PC-3 (cell line): ENCODE results near the gene EGFL8. TPM values are rescaled to one million over a fixed set of nuclear protein-coding genes. Genes with fewer than 3 reads are reported as not detected.

Experiments used
- ATAC-seq: fragments of 200-7000 bp; cut with Tn5 transposase; 2 replicates; pipeline ENCODE4 v1.9.1; 2020; ENCODE audit warnings: mild to moderate bottlenecking, moderate library complexity
- BruUV-seq: library from RNA; stranded (reverse); fragments of 400-500 nt; replicated peaks from 2 replicates; lab custom pipeline; 2021; lab: Mats Ljungman, UMichigan
- CTCF ChIA-PET: fragments of 300-600 bp; sonication (Branson Sonifier 250); formaldehyde crosslinking; loops from one replicate; lab custom pipeline; 2022; ENCODE audit warnings: antibody characterized with exemption; lab: Charles Lee
- POLR2A ChIA-PET: fragments of 300-600 bp; sonication (Branson Sonifier 250); formaldehyde crosslinking; loops from one replicate; lab custom pipeline; 2022; ENCODE audit warnings: antibody characterized with exemption; ENCODE audit not compliant: unreplicated experiment; lab: Charles Lee
- DNase-seq: peaks from one replicate; pipeline ENCODE4 v3.0.0-alpha.2; 2015
- H2AFZ ChIP-seq: fragments of 300-600 bp; sonication (generic); 2 replicates; pipeline ENCODE4 v1.6.0; 2016; ENCODE audit warnings: antibody characterized with exemption, low read length
- H3F3A ChIP-seq: fragments of 300-600 bp; sonication (generic); one replicate; pipeline ENCODE4 v1.6.0; 2017; ENCODE audit warnings: antibody characterized with exemption, low read length, control low read depth, mild to moderate bottlenecking; ENCODE audit not compliant: unreplicated experiment
- H3K27ac ChIP-seq: fragments of 300-600 bp; sonication (generic); 2 replicates; pipeline ENCODE4 v1.5.1; 2016; ENCODE audit warnings: mild to moderate bottlenecking, low read length
- H3K27me3 ChIP-seq: fragments of 300-600 bp; sonication (generic); 2 replicates; pipeline ENCODE4 v1.6.1; 2016; ENCODE audit warnings: low read length, mixed read lengths
- H3K36me3 ChIP-seq: fragments of 300-600 bp; sonication (generic); 2 replicates; pipeline ENCODE4 v1.6.1; 2016; ENCODE audit warnings: low read depth, mixed run types, low read length, mixed read lengths
- H3K4me1 ChIP-seq: fragments of 300-600 bp; sonication (generic); 2 replicates; pipeline ENCODE4 v1.5.1; 2016; ENCODE audit warnings: low read length; ENCODE audit not compliant: insufficient read depth
- H3K4me2 ChIP-seq: fragments of 300-600 bp; sonication (generic); 2 replicates; pipeline ENCODE4 v1.6.0; 2016; ENCODE audit warnings: low read length
- H3K4me3 ChIP-seq: fragments of 300-600 bp; sonication (generic); 2 replicates; pipeline ENCODE4 v1.5.1; 2016; ENCODE audit warnings: mild to moderate bottlenecking, low read length, mixed read lengths
- H3K79me2 ChIP-seq: fragments of 300-600 bp; sonication (generic); 2 replicates; pipeline ENCODE4 v1.6.1; 2017; ENCODE audit warnings: low read length, mixed read lengths
- H3K9ac ChIP-seq: fragments of 300-600 bp; sonication (generic); 2 replicates; pipeline ENCODE4 v1.6.0; 2016; ENCODE audit warnings: mild to moderate bottlenecking, low read length
- H3K9me2 ChIP-seq: fragments of 300-600 bp; sonication (generic); replicated peaks from 2 replicates; pipeline ENCODE4 v1.6.1; 2016; ENCODE audit warnings: mixed run types, low read length, mixed read lengths
- H3K9me3 ChIP-seq: fragments of 300-600 bp; sonication (generic); 2 replicates; pipeline ENCODE4 v1.6.1; 2016; ENCODE audit warnings: low read length, mixed read lengths
- H4K20me1 ChIP-seq: fragments of 300-600 bp; sonication (generic); 2 replicates; pipeline ENCODE4 v1.6.1; 2016; ENCODE audit warnings: low read length, mixed read lengths
- EZH2 ChIP-seq: fragments of 300-600 bp; sonication (generic); IDR thresholded peaks from one replicate; pipeline ENCODE4 v1.6.1; 2017; ENCODE audit warnings: antibody characterized with exemption, mild to moderate bottlenecking, low read length; ENCODE audit not compliant: unreplicated experiment
- EZH2phosphoT487 ChIP-seq: fragments of 300-600 bp; sonication (generic); IDR thresholded peaks from 2 replicates; pipeline ENCODE4 v1.6.1; 2018; ENCODE audit warnings: mild to moderate bottlenecking, antibody characterized with exemption, low read length, borderline replicate concordance
- intact Hi-C: fragments of 100-400 bp; cut with micrococcal nuclease; formaldehyde crosslinking; loops from 2 replicates; pipeline ENCODE4 v1.9.0; 2023
- total RNA-seq: library from RNA; depleted of rRNA; stranded (reverse); fragments of >200 nt; gene quantifications from 2 replicates; pipeline ENCODE4 v1.2.3, GENCODE V29; 2014
- TF ChIP-seq, protein P1 (sequence below): fragments of 300-600 bp; sonication (generic); conservative IDR thresholded peaks from 2 replicates; pipeline ENCODE4 v1.5.1; 2017; ENCODE audit warnings: antibody characterized with exemption, low read depth, mild to moderate bottlenecking, low read length

EGFL8 gene
- total RNA-seq, 1 experiment from 2014 or later = 7.9 TPM

GRCh38 chr6:32133786-32134185, 30.6 kb upstream of the EGFL8 start:
- H3K4me2 ChIP-seq = no peak overlapping the region

GRCh38 chr6:32137454-32137853, 26.9 kb upstream of the EGFL8 start:
- H3K4me3 ChIP-seq = no peak overlapping the region
- POLR2A ChIA-PET = no interaction called here
- H3K4me1 ChIP-seq = no peaks in the 10 kb centered on the region
- DNase-seq = no peak
- no peaks in the 10 kb centered on the region for H3K79me2 ChIP-seq
- H3K4me2 ChIP-seq = no peak overlapping the region
- no peaks in the 10 kb centered on the region for H3K9me3 ChIP-seq
- TF ChIP-seq, protein P1, sequence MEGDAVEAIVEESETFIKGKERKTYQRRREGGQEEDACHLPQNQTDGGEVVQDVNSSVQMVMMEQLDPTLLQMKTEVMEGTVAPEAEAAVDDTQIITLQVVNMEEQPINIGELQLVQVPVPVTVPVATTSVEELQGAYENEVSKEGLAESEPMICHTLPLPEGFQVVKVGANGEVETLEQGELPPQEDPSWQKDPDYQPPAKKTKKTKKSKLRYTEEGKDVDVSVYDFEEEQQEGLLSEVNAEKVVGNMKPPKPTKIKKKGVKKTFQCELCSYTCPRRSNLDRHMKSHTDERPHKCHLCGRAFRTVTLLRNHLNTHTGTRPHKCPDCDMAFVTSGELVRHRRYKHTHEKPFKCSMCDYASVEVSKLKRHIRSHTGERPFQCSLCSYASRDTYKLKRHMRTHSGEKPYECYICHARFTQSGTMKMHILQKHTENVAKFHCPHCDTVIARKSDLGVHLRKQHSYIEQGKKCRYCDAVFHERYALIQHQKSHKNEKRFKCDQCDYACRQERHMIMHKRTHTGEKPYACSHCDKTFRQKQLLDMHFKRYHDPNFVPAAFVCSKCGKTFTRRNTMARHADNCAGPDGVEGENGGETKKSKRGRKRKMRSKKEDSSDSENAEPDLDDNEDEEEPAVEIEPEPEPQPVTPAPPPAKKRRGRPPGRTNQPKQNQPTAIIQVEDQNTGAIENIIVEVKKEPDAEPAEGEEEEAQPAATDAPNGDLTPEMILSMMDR = no peak
- TF ChIP-seq EZH2 = no peak
- no peak for TF ChIP-seq EZH2phosphoT487
- no peaks in the 10 kb centered on the region for H3K36me3 ChIP-seq
- no TSS peak for BruUV-seq
- H2AFZ ChIP-seq = no peak overlapping the region
- H4K20me1 ChIP-seq = no peaks in the 10 kb centered on the region
- intact Hi-C loops = no loop called here
- no peaks in the 10 kb centered on the region for H3F3A ChIP-seq
- CTCF ChIA-PET = no interaction called here
- no peak overlapping the region for H3K27ac ChIP-seq
- no peaks in the 10 kb centered on the region for H3K27me3 ChIP-seq
- no peaks in the 10 kb centered on the region for H3K9me2 ChIP-seq
- no peak for ATAC-seq
- no peak overlapping the region for H3K9ac ChIP-seq

More at GRCh38 chr6:32133786-32134185, 30.6 kb upstream of the EGFL8 start:
- Histone ChIP-seq H3K27ac (no peak overlapping the region), H3K4me1 (peaks cover 6% of the 10 kb centered on the region), H3K9ac (no peak overlapping the region), H3K79me2 (peaks cover 11% of the 10 kb centered on the region), H2AFZ (no peak overlapping the region), H3K9me2 (no peaks in the 10 kb centered on the region), H4K20me1 (no peaks in the 10 kb centered on the region), H3K9me3 (no peaks in the 10 kb centered on the region), H3K36me3 (no peaks in the 10 kb centered on the region), H3F3A (no peaks in the 10 kb centered on the region), H3K4me3 (no peak overlapping the region), H3K27me3 (no peaks in the 10 kb centered on the region)
- TF ChIP-seq EZH2 = no peak
- TF ChIP-seq, protein P1 = no peak
- no peak for TF ChIP-seq EZH2phosphoT487
- BruUV-seq = no TSS peak
- DNase-seq (no peak), ATAC-seq (no peak)
- POLR2A ChIA-PET = no interaction called here
- CTCF ChIA-PET = no interaction called here
- intact Hi-C loops = no loop called here

- POLR2A ChIA-PET = no interaction called here
- Histone ChIP-seq H3K4me3 (no peak overlapping the region), H3K4me2 (no peak overlapping the region), H4K20me1 (no peaks in the 10 kb centered on the region), H2AFZ (no peak overlapping the region), H3K27me3 (no peaks in the 10 kb centered on the region), H3K9me3 (no peaks in the 10 kb centered on the region), H3K79me2 (no peaks in the 10 kb centered on the region), H3F3A (no peaks in the 10 kb centered on the region), H3K27ac (no peak overlapping the region), H3K4me1 (no peaks in the 10 kb centered on the region), H3K9me2 (no peaks in the 10 kb centered on the region), H3K9ac (no peak overlapping the region), H3K36me3 (no peaks in the 10 kb centered on the region)
- ATAC-seq (no peak), DNase-seq (no peak)
- intact Hi-C loops = no loop called here
- no TSS peak for BruUV-seq
- no peak for TF ChIP-seq EZH2
- TF ChIP-seq, protein P1 = no peak
- no peak for TF ChIP-seq EZH2phosphoT487
- CTCF ChIA-PET = no interaction called here
Measured at GRCh38 chr6:32139590-32139989, 24.8 kb upstream of the EGFL8 start.
